ENCODE results near the gene STK39. TPM values are rescaled to one million over a fixed set of nuclear protein-coding genes. Genes with fewer than 3 reads are reported as not detected.

The STK39 gene
- total RNA-seq, 1 donor from 2014 or later, result 28.2 TPM

DNA sequence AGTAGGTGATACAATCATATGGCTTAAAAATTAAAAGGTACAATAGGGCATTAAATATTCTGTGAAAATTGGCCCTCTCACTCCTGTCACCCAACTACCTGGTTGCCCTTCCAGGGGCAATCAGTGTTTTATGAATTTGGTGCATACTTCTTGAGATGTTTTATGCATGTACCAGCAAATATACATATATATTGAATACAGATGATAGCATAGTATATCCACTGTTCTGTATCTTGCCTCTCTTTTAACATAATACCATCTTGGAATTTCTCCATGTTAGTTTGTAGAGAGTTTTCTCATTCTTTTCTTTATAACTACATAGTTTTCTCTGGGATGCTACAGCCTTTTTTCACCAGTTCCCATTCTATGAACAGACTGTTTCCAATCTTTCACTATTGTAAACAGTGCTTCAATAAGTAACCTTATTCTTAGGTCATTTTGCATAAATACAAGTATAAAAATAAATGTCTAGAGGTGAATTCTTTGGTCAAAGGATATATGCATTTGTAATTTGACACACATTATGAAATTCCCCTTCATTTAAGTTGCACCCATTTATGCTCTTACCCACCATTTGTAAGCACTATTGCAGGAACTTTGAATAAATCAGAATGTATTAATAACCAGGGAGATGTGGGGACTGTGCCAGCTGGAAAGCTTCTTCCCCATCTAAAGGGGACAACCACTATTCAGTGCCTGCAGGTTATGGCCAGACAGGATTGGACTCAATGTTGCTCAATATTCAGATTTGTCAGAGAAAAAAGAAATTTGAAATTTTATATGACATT is 225.4 kb downstream of the STK39 start:
- no peak overlapping the region for H3K27ac Mint-ChIP-seq (ENCODE audit: unreplicated experiment)
- H3K4me1 Mint-ChIP-seq, result no peaks in the 10 kb centered on the region
- no peaks in the 10 kb centered on the region for H3K9me3 Mint-ChIP-seq
- DNase-seq (ENCODE audit: low read depth, low spot score), result no peak
- no peaks in the 10 kb centered on the region for H3K27me3 Mint-ChIP-seq (ENCODE audit: low read depth)
- peaks cover 6% of the 10 kb centered on the region for H3K36me3 Mint-ChIP-seq (ENCODE audit: low read depth)
- no peak for TF ChIP-seq CTCF (conservative IDR thresholded peaks at IDR 0.05)
- H3K4me3 Mint-ChIP-seq, result no peak overlapping the region

- TF ChIP-seq CTCF (conservative IDR thresholded peaks at IDR 0.05), result no peak
- no peaks in the 10 kb centered on the region for H3K9me3 Mint-ChIP-seq
- H3K4me3 Mint-ChIP-seq, result no peak overlapping the region
- H3K4me1 Mint-ChIP-seq, result no peaks in the 10 kb centered on the region
- H3K27ac Mint-ChIP-seq (ENCODE audit: unreplicated experiment), result no peak overlapping the region
- H3K27me3 Mint-ChIP-seq (ENCODE audit: low read depth), result no peaks in the 10 kb centered on the region
- no peak for DNase-seq (ENCODE audit: low read depth, low spot score)
- H3K36me3 Mint-ChIP-seq (ENCODE audit: low read depth), result peaks cover 5% of the 10 kb centered on the region
Observed at GRCh38 chr2:168015274-168015953, 232.0 kb downstream of the STK39 start.

GRCh38 chr2:168009900-168010299 is 237.5 kb downstream of the STK39 start:
- no peak for DNase-seq (ENCODE audit: low read depth, low spot score)
- Mint-ChIP-seq H3K36me3 (ENCODE audit: low read depth) (peaks cover 28% of the 10 kb centered on the region), H3K27ac (ENCODE audit: unreplicated experiment) (no peak overlapping the region), H3K4me3 (no peak overlapping the region), H3K27me3 (ENCODE audit: low read depth) (no peaks in the 10 kb centered on the region), H3K9me3 (peaks cover 3% of the 10 kb centered on the region), H3K4me1 (no peaks in the 10 kb centered on the region)
- TF ChIP-seq CTCF (conservative IDR thresholded peaks at IDR 0.05), result no peak

DNA sequence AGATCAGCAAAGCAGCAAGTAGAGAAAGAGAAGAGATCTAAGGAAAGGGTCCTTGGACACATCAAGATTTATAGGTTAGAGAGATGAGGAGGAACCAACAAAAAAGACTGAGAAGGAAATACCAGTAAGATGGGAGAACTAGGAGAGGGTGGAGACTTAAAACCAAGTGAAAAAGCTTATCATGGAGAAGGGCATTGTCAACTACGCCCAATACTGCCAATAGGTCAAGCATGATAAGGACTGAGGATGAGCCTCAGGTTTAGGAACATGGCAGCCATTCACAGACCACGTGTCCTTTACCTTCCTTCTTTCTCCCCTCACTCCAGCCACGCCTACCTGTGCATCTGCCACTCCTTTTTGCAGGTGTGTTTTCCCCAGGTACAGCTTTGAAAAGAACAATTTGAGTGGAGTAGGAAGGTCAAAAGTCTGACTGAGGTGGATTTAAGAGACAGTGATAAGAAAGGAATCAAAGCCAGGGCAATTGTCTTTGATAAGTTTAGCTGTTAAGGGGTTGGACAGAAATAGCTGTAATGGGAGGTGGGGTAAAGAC is 238.7 kb downstream of the STK39 start:
- no peak for DNase-seq (ENCODE audit: low read depth, low spot score)
- Mint-ChIP-seq H3K27me3 (ENCODE audit: low read depth) (no peaks in the 10 kb centered on the region), H3K36me3 (ENCODE audit: low read depth) (peaks cover 32% of the 10 kb centered on the region), H3K27ac (ENCODE audit: unreplicated experiment) (no peak overlapping the region), H3K9me3 (peaks cover 3% of the 10 kb centered on the region), H3K4me1 (no peaks in the 10 kb centered on the region), H3K4me3 (no peak overlapping the region)
- no peak for TF ChIP-seq CTCF (conservative IDR thresholded peaks at IDR 0.05)

DNA sequence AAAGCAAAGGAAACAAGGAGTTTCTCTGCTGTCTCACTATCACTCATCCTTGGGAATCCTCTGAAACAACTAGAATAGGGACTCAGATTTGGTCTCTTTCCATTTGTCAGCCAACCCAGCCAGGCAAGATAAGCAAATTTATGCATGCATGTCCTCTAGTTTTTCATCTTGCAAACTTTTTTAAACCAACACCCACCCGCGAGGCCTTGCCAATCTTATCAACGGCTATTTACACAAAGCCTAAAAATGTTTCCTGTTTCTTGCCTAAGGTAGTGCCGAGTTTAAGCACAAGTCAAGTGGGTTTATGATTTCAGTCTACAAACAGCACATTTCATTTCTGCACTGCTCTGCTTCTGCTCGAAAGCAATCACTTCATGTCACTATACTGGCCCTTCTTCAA is 240.9 kb downstream of the STK39 start:
- no peaks in the 10 kb centered on the region for H3K27me3 Mint-ChIP-seq (ENCODE audit: low read depth)

More for the DNA sequence above, 240.9 kb downstream of the STK39 start:
- TF ChIP-seq CTCF (conservative IDR thresholded peaks at IDR 0.05), result no peak
- no peak for DNase-seq (ENCODE audit: low read depth, low spot score)
- Mint-ChIP-seq H3K36me3 (ENCODE audit: low read depth) (peaks cover 26% of the 10 kb centered on the region), H3K27ac (ENCODE audit: unreplicated experiment) (no peak overlapping the region), H3K4me3 (no peak overlapping the region), H3K4me1 (peaks cover 8% of the 10 kb centered on the region), H3K9me3 (peaks cover 3% of the 10 kb centered on the region)

All from neural crest cell (in vitro differentiated cells).